Gastrocnemius medialis (tissue), 4 donors: ENCODE results near the gene IGLL5.

Experiments used
- POLR2A ChIP-seq, 2 donors: fragments of 450-650 bp; IDR thresholded peaks; one replicate each; pipeline ENCODE4 v1.6.1; 2017; ENCODE audit warnings: antibody characterized with exemption in 2 of 2, mild to moderate bottlenecking in 2 of 2, moderate library complexity in 2 of 2
- TF ChIP-seq, protein P1 (sequence below), 5 experiments: fragments of 450-650 bp in 3 of 5; fragments of 200-600 bp in 2 of 5; sonication (generic) in 2 of 5; IDR thresholded peaks in 4 of 5; conservative IDR thresholded peaks in 1 of 5; 1 replicate in 4 of 5; 2 replicates in 1 of 5; pipeline ENCODE4 v1.5.1; 2016 to 2019; ENCODE audit warnings: antibody characterized with exemption in 5 of 5, mild to moderate bottlenecking in 3 of 5, moderate library complexity in 3 of 5

GRCh38 chr22:22915670-22916035 is 28.0 kb downstream of the IGLL5 start:
- TF ChIP-seq, protein P1, sequence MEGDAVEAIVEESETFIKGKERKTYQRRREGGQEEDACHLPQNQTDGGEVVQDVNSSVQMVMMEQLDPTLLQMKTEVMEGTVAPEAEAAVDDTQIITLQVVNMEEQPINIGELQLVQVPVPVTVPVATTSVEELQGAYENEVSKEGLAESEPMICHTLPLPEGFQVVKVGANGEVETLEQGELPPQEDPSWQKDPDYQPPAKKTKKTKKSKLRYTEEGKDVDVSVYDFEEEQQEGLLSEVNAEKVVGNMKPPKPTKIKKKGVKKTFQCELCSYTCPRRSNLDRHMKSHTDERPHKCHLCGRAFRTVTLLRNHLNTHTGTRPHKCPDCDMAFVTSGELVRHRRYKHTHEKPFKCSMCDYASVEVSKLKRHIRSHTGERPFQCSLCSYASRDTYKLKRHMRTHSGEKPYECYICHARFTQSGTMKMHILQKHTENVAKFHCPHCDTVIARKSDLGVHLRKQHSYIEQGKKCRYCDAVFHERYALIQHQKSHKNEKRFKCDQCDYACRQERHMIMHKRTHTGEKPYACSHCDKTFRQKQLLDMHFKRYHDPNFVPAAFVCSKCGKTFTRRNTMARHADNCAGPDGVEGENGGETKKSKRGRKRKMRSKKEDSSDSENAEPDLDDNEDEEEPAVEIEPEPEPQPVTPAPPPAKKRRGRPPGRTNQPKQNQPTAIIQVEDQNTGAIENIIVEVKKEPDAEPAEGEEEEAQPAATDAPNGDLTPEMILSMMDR (IDR thresholded peaks at IDR 0.05 in 4 of 5, conservative IDR thresholded peaks at IDR 0.05 in 1 of 5), result no peak
- TF ChIP-seq POLR2A (IDR thresholded peaks at IDR 0.05), result no peak
